Prostate gland (tissue), 2 donors: ENCODE data around the gene TNNI2. TPM values are rescaled to one million over a fixed set of nuclear protein-coding genes. Genes with fewer than 3 reads are reported as not detected.

Source experiments
- DNase-seq: peaks from one replicate; pipeline ENCODE4 v3.0.0-alpha.2; 2019; ENCODE audit warnings: low spot score
- H3K27ac ChIP-seq, 2 donors: fragments of 200-600 bp; sonication (generic); 2 replicates each; pipeline ENCODE4 v1.5.1; 2017 to 2019
- H3K27me3 ChIP-seq: fragments of 200-600 bp; sonication (generic); replicated peaks from 2 replicates; pipeline ENCODE4 v1.5.1; 2019; ENCODE audit not compliant: insufficient read depth
- H3K36me3 ChIP-seq, 2 donors: fragments of 200-600 bp; sonication (generic); 1 replicate in 1 of 2; 2 replicates in 1 of 2; pipeline versions ENCODE4 v1.5.1 to v1.8.1; 2017 to 2019
- H3K4me1 ChIP-seq: fragments of 200-600 bp; sonication (generic); replicated peaks from 2 replicates; pipeline ENCODE4 v1.5.1; 2019
- H3K4me3 ChIP-seq, 2 donors: fragments of 200-600 bp; sonication (generic); 2 replicates each; pipeline ENCODE4 v1.5.1; 2017 to 2019
- H3K9me3 ChIP-seq: fragments of 200-600 bp; sonication (generic); 2 replicates; pipeline ENCODE4 v1.5.1; 2017
- CTCF ChIP-seq, 4 experiments: fragments of 200-600 bp in 2 of 4; fragments of 450-650 bp in 2 of 4; sonication (generic) in 2 of 4; IDR thresholded peaks; 1 replicate in 3 of 4; 2 replicates in 1 of 4; pipeline ENCODE4 v1.5.1; 2016 to 2019; ENCODE audit warnings: antibody characterized with exemption in 4 of 4, mild to moderate bottlenecking in 2 of 4, moderate library complexity in 2 of 4
- POLR2A ChIP-seq: fragments of 450-650 bp; IDR thresholded peaks from one replicate; pipeline ENCODE4 v1.6.1; 2016; ENCODE audit warnings: antibody characterized with exemption, mild to moderate bottlenecking
- POLR2AphosphoS5 ChIP-seq: sonication (generic); formaldehyde crosslinking; IDR thresholded peaks from one replicate; pipeline ENCODE4 v1.6.1; 2017; ENCODE audit warnings: antibody characterized with exemption
- WGBS: methylation state at CpG from one replicate; pipeline ENCODE4 v1.1.5; 2018; 5-methylcytosine and 5-hydroxymethylcytosine counted together
- intact Hi-C: fragments of 100-400 bp; cut with DNase I; formaldehyde crosslinking; loops from one replicate; pipeline ENCODE4 v1.14.2; 2022
- total RNA-seq, 2 donors: library from RNA; depleted of rRNA; stranded (reverse); fragments of >200 nt; gene quantifications; one replicate each; pipeline ENCODE4 v1.1.0, GENCODE V29; 2016

Gene TNNI2
- total RNA-seq, 2 donors from 2014 or later: 5.5 TPM; not detected in 1

GRCh38 chr11:1847006-1847735 is 8.4 kb downstream of the TNNI2 start:
- Histone ChIP-seq H3K27me3 (no peaks in the 10 kb centered on the region), H3K4me1 (no peaks in the 10 kb centered on the region), H3K9me3 (no peaks in the 10 kb centered on the region), H3K27ac (no peak overlapping the region), H3K36me3 (no peaks in the 10 kb centered on the region), H3K4me3 (no peak overlapping the region)
- no peak for DNase-seq
- WGBS: 89% methylated on average over 34 of the region's 34 CpGs
- TF ChIP-seq CTCF (IDR thresholded peaks at IDR 0.05) (no peak), POLR2AphosphoS5 (no peak), POLR2A (no peak)
- intact Hi-C loops: no loop called here

GRCh38 chr11:1847926-1848639 is 9.3 kb downstream of the TNNI2 start:
- H3K27ac ChIP-seq: no peak overlapping the region
- WGBS: 89% methylated on average over 18 of the region's 18 CpGs
- DNase-seq: no peak
- H3K4me3 ChIP-seq: no peak overlapping the region
- TF ChIP-seq POLR2A (no peak), CTCF (IDR thresholded peaks at IDR 0.05) (no peak), POLR2AphosphoS5 (no peak)
- H3K36me3 ChIP-seq: no peaks in the 10 kb centered on the region
- H3K9me3 ChIP-seq: no peaks in the 10 kb centered on the region
- no peaks in the 10 kb centered on the region for H3K4me1 ChIP-seq
- H3K27me3 ChIP-seq: no peaks in the 10 kb centered on the region
- intact Hi-C loops: no loop called here

GRCh38 chr11:1848640-1849430 is 10.1 kb downstream of the TNNI2 start:
- Histone ChIP-seq H3K27ac (no peak overlapping the region), H3K9me3 (no peaks in the 10 kb centered on the region), H3K4me1 (no peaks in the 10 kb centered on the region), H3K36me3 (no peaks in the 10 kb centered on the region), H3K4me3 (no peak overlapping the region), H3K27me3 (no peaks in the 10 kb centered on the region)
- intact Hi-C loops: no loop called here
- WGBS: 79% methylated on average over 19 of the region's 19 CpGs
- no peak for DNase-seq
- TF ChIP-seq POLR2AphosphoS5: no peak
- TF ChIP-seq POLR2A: no peak
- no peak for TF ChIP-seq CTCF (IDR thresholded peaks at IDR 0.05)

GRCh38 chr11:1851468-1852180 is 12.8 kb downstream of the TNNI2 start:
- WGBS: 92% methylated on average over 21 of the region's 21 CpGs
- no peak for DNase-seq
- no peaks in the 10 kb centered on the region for H3K4me1 ChIP-seq
- H3K9me3 ChIP-seq: no peaks in the 10 kb centered on the region
- intact Hi-C loops: no loop called here
- TF ChIP-seq POLR2A: no peak
- TF ChIP-seq POLR2AphosphoS5: no peak
- TF ChIP-seq CTCF (IDR thresholded peaks at IDR 0.05): no peak
- H3K36me3 ChIP-seq: no peaks in the 10 kb centered on the region
- no peaks in the 10 kb centered on the region for H3K27me3 ChIP-seq
- no peak overlapping the region for H3K27ac ChIP-seq
- no peak overlapping the region for H3K4me3 ChIP-seq
